WTC11 (cell line): ENCODE data around the gene UBE2E1. TPM values are rescaled to one million over a fixed set of nuclear protein-coding genes. Genes with fewer than 3 reads are reported as not detected.

Experiments used
- ATAC-seq: fragments of 200-7000 bp; cut with Tn5 transposase; 2 replicates; pipeline ENCODE4 v1.10.0; 2021; ENCODE audit warnings: mild to moderate bottlenecking, moderate library complexity
- CTCF ChIA-PET: fragments of 300-600 bp; sonication (Branson Sonifier 250); formaldehyde crosslinking; loops from one replicate; lab custom pipeline; 2021; ENCODE audit warnings: antibody characterized with exemption; lab: Charles Lee
- POLR2A ChIA-PET: fragments of 350-600 bp; sonication (Branson Sonifier 250); formaldehyde crosslinking; loops from one replicate; lab custom pipeline; 2021; ENCODE audit warnings: antibody characterized with exemption; lab: Charles Lee
- DNase-seq: peaks from one replicate; pipeline ENCODE4 v3.0.0; 2021; ENCODE audit warnings: low spot score
- H3K27ac Mint-ChIP-seq: 2 replicates; pipeline ENCODE4 v1.8.0; 2021; ENCODE audit warnings: mixed read lengths
- H3K27me3 Mint-ChIP-seq: 2 replicates; pipeline ENCODE4 v1.8.0; 2021; ENCODE audit warnings: low read depth, mild to moderate bottlenecking, moderate library complexity, mixed read lengths
- H3K36me3 Mint-ChIP-seq: 2 replicates; pipeline ENCODE4 v1.8.0; 2021; ENCODE audit warnings: mixed read lengths
- H3K4me1 Mint-ChIP-seq: 2 replicates; pipeline ENCODE4 v1.8.0; 2022; ENCODE audit warnings: mixed read lengths
- H3K4me3 Mint-ChIP-seq: 2 replicates; pipeline ENCODE4 v1.8.0; 2021; ENCODE audit warnings: mild to moderate bottlenecking, moderate library complexity, mixed read lengths
- H3K9me3 Mint-ChIP-seq: 2 replicates; pipeline ENCODE4 v1.8.0; 2021; ENCODE audit warnings: mixed read lengths
- CDX4 ChIP-seq: fragments of 250-450 bp; sonication (Bioruptor Pico); IDR thresholded peaks from 2 replicates; pipeline ENCODE4 v1.9.0; 2021; ENCODE audit warnings: moderate library complexity, mild to moderate bottlenecking, inconsistent platforms, borderline replicate concordance
- CREB1 ChIP-seq: sonication (generic); formaldehyde crosslinking; IDR thresholded peaks from 2 replicates; pipeline ENCODE4 v1.8.0; 2023; ENCODE audit warnings: mild to moderate bottlenecking, missing genetic modification reagents
- CTCF ChIP-seq: fragments of 200-600 bp; IDR thresholded peaks from 2 replicates; pipeline ENCODE4 v1.8.0; 2022; ENCODE audit warnings: antibody characterized with exemption
- GRHL2 ChIP-seq: fragments of 250-450 bp; sonication (Bioruptor Pico); IDR thresholded peaks from 2 replicates; pipeline ENCODE4 v1.8.0; 2022; ENCODE audit warnings: mild to moderate bottlenecking, moderate library complexity; ENCODE audit not compliant: insufficient replicate concordance, severe bottlenecking
- HMGXB4 ChIP-seq: sonication (generic); formaldehyde crosslinking; IDR thresholded peaks from 2 replicates; pipeline ENCODE4 v1.8.1; 2023; ENCODE audit warnings: mild to moderate bottlenecking, moderate library complexity, missing genetic modification reagents
- JUN ChIP-seq: sonication (generic); formaldehyde crosslinking; IDR thresholded peaks from 2 replicates; pipeline ENCODE4 v1.8.0; 2023; ENCODE audit warnings: mild to moderate bottlenecking, missing genetic modification reagents
- MLX ChIP-seq: sonication (generic); formaldehyde crosslinking; IDR thresholded peaks from 2 replicates; pipeline ENCODE4 v1.8.1; 2023; ENCODE audit warnings: mild to moderate bottlenecking, missing genetic modification reagents, moderate library complexity
- PRRX2 ChIP-seq: fragments of 250-450 bp; sonication (Bioruptor Pico); IDR thresholded peaks from 2 replicates; pipeline ENCODE4 v1.8.0; 2021; ENCODE audit warnings: mild to moderate bottlenecking
- TP53 ChIP-seq: sonication (generic); formaldehyde crosslinking; IDR thresholded peaks from 2 replicates; pipeline ENCODE4 v1.8.1; 2023; ENCODE audit warnings: mild to moderate bottlenecking, missing genetic modification reagents
- ZBTB43 ChIP-seq: sonication (generic); formaldehyde crosslinking; IDR thresholded peaks from 2 replicates; pipeline ENCODE4 v1.8.1; 2023; ENCODE audit warnings: mild to moderate bottlenecking, missing genetic modification reagents
- ZNF219 ChIP-seq: sonication (generic); formaldehyde crosslinking; IDR thresholded peaks from 2 replicates; pipeline ENCODE4 v1.8.0; 2023; ENCODE audit warnings: missing genetic modification reagents, mild to moderate bottlenecking, borderline replicate concordance
- ZNF232 ChIP-seq: sonication (generic); formaldehyde crosslinking; IDR thresholded peaks from 2 replicates; pipeline ENCODE4 v1.8.0; 2022; ENCODE audit warnings: mild to moderate bottlenecking, missing genetic modification reagents
- ZNF425 ChIP-seq: fragments of 250-450 bp; sonication (Bioruptor Pico); conservative IDR thresholded peaks from 2 replicates; pipeline ENCODE4 v1.9.0; 2021; ENCODE audit warnings: mild to moderate bottlenecking
- ZNF532 ChIP-seq: fragments of 250-450 bp; sonication (Bioruptor Pico); IDR thresholded peaks from 2 replicates; pipeline ENCODE4 v1.9.0; 2021; ENCODE audit warnings: mild to moderate bottlenecking, borderline replicate concordance
- ZNF671 ChIP-seq: fragments of 250-450 bp; sonication (Bioruptor Pico); IDR thresholded peaks from 2 replicates; pipeline ENCODE4 v1.8.0; 2021; ENCODE audit warnings: mild to moderate bottlenecking
- total RNA-seq: library from RNA; stranded (reverse); gene quantifications from 3 replicates; pipeline ENCODE4 v1.2.3, GENCODE V29; 2021

The UBE2E1 gene
- total RNA-seq, 1 experiment from 2014 or later: 121 TPM

- Mint-ChIP-seq H3K36me3 (peaks cover 32% of the 10 kb centered on the region), H3K9me3 (peaks cover 26% of the 10 kb centered on the region), H3K27me3 (no peaks in the 10 kb centered on the region; the same call in 1 of the 2 replicates)
- DNase-seq (no peak), ATAC-seq (no peak)
- TF ChIP-seq ZNF425 (no peak), ZBTB43 (CRISPR knock-in tag) (no peak), ZNF532 (no peak), ZNF232 (CRISPR knock-in tag) (no peak), GRHL2 (CRISPR knock-in tag) (no peak), CTCF (no peak), CDX4 (no peak), CREB1 (CRISPR knock-in tag) (no peak), ZNF219 (CRISPR knock-in tag) (no peak), MLX (CRISPR knock-in tag) (no peak), JUN (CRISPR knock-in tag) (no peak), TP53 (CRISPR knock-in tag) (no peak), ZNF671 (CRISPR knock-in tag) (no peak), PRRX2 (CRISPR knock-in tag) (no peak), HMGXB4 (no peak)
- TF ChIP-seq, all 79 proteins: peak for 0
- Mint-ChIP-seq H3K4me3 (no peak overlapping the region), H3K27ac (no peak overlapping the region; the same call in 1 of the 2 replicates), H3K4me1 (peaks cover 28% of the 10 kb centered on the region)
- ChIA-PET CTCF (interaction anchor here (1.9 to 3.5 kb wide), 2 partner anchors 10 to 13 kb away, joined by 4 to 12 read pairs; no protein-coding TSS in a partner anchor), POLR2A (no interaction called here)
Observed at GRCh38 chr3:23875113-23875725, 69.5 kb downstream of the UBE2E1 start.
